Panc1 (cell line): Measurements from ENCODE around the gene HACD4. TPM values are rescaled to one million over a fixed set of nuclear protein-coding genes. Genes with fewer than 3 reads are reported as not detected.

Experiments used
- ATAC-seq: fragments of 200-7000 bp; cut with Tn5 transposase; 2 replicates; pipeline ENCODE4 v1.9.1; 2020; ENCODE audit warnings: mild to moderate bottlenecking, moderate library complexity
- BruUV-seq: library from RNA; stranded (reverse); fragments of 400-500 nt; replicated peaks from 2 replicates; lab custom pipeline; 2021; lab: Mats Ljungman, UMichigan
- CTCF ChIA-PET: fragments of 300-600 bp; sonication (Branson Sonifier 250); formaldehyde crosslinking; loops from one replicate; lab custom pipeline; 2022; ENCODE audit warnings: antibody characterized with exemption; lab: Charles Lee
- POLR2A ChIA-PET: fragments of 300-600 bp; sonication (Branson Sonifier 250); formaldehyde crosslinking; loops from one replicate; lab custom pipeline; 2022; ENCODE audit warnings: antibody characterized with exemption; lab: Charles Lee
- DNase-seq: peaks from one replicate; pipeline ENCODE4 v3.0.0-alpha.2; 2010; ENCODE audit warnings: low read depth, low spot score
- H3K27ac ChIP-seq: 2 replicates; pipeline ENCODE4 v1.5.1; 2011; ENCODE audit warnings: mild to moderate bottlenecking, low read length, inconsistent platforms
- H3K27me3 ChIP-seq: fragments of 200-500 bp; sonication (Bioruptor generic); 2 replicates; pipeline ENCODE4 v1.6.0; 2014; ENCODE audit warnings: low read length, inconsistent platforms; ENCODE audit not compliant: control insufficient read depth, insufficient read depth
- H3K36me3 ChIP-seq: fragments of 200-500 bp; sonication (Bioruptor generic); 2 replicates; pipeline ENCODE4 v1.5.1; 2014; ENCODE audit warnings: inconsistent platforms, mild to moderate bottlenecking, low read length, moderate library complexity; ENCODE audit not compliant: control insufficient read depth, insufficient read depth
- H3K4me1 ChIP-seq: 2 replicates; pipeline ENCODE4 v1.5.1; 2011; ENCODE audit warnings: inconsistent platforms, mild to moderate bottlenecking, low read length, moderate library complexity; ENCODE audit not compliant: control insufficient read depth, insufficient read depth
- H3K4me3 ChIP-seq, 2 experiments: 2 replicates each; pipeline ENCODE4 v1.5.1; 2011 to 2012; ENCODE audit warnings: low read depth in 2 of 2, low read length in 2 of 2, mild to moderate bottlenecking in 2 of 2, inconsistent platforms in 1 of 2, moderate library complexity in 1 of 2
- H3K9me3 ChIP-seq: fragments of 200-500 bp; sonication (Bioruptor generic); 2 replicates; pipeline ENCODE4 v1.5.1; 2014; ENCODE audit warnings: low read depth, mild to moderate bottlenecking, inconsistent platforms, low read length, moderate library complexity; ENCODE audit not compliant: control insufficient read depth, insufficient read depth
- CTCF ChIP-seq: fragments of 450-650 bp; IDR thresholded peaks from 2 replicates; pipeline ENCODE4 v1.5.1; 2017; ENCODE audit warnings: mild to moderate bottlenecking
- POLR2AphosphoS5 ChIP-seq: IDR thresholded peaks from 2 replicates; pipeline ENCODE4 v1.6.1; 2012; ENCODE audit warnings: mild to moderate bottlenecking, low read depth, low read length, moderate library complexity
- REST ChIP-seq, 2 experiments: IDR thresholded peaks; 2 replicates each; pipeline ENCODE4 v1.6.1; 2011 to 2012; ENCODE audit warnings: low read depth in 2 of 2, control low read depth in 1 of 2, low read length in 1 of 2, mild to moderate bottlenecking in 1 of 2, moderate library complexity in 1 of 2; ENCODE audit not compliant: insufficient read depth in 1 of 2
- SIN3A ChIP-seq: IDR thresholded peaks from 2 replicates; pipeline ENCODE4 v1.6.1; 2012; ENCODE audit warnings: low read depth, mild to moderate bottlenecking, low read length, moderate library complexity, borderline replicate concordance; ENCODE audit not compliant: insufficient read depth
- TCF7L2 ChIP-seq: IDR thresholded peaks from 2 replicates; pipeline ENCODE4 v1.6.1; 2011; ENCODE audit warnings: mild to moderate bottlenecking, low read depth, low read length, inconsistent platforms
- in situ Hi-C: cut with HindIII; loops from 2 replicates; pipeline ENCODE4 v1.10.0; 2016; ENCODE audit warnings: low sequenced_read_pairs, low pct_unique_long_range_greater_than_20kb
- intact Hi-C: fragments of 100-400 bp; cut with micrococcal nuclease; formaldehyde crosslinking; loops from one replicate; pipeline ENCODE4 v1.10.0; 2022; ENCODE audit not compliant: unreplicated experiment
- total RNA-seq: library from RNA; stranded (reverse); gene quantifications from one replicate; pipeline ENCODE4 v1.2.1, GENCODE V29; 2021; ENCODE audit not compliant: unreplicated experiment

HACD4 gene
- total RNA-seq, 1 experiment from 2014 or later, result 0.13 TPM

GRCh38 chr9:21042466-21042865 is 11.0 kb upstream of the HACD4 start:
- BruUV-seq, result no TSS peak
- Histone ChIP-seq H3K36me3 (no peaks in the 10 kb centered on the region), H3K4me3 (no peak overlapping the region), H3K27ac (no peak overlapping the region), H3K27me3 (no peaks in the 10 kb centered on the region), H3K4me1 (no peaks in the 10 kb centered on the region), H3K9me3 (no peaks in the 10 kb centered on the region)
- in situ Hi-C loops (no loop called here), intact Hi-C loops (no loop called here)
- ChIA-PET POLR2A (no interaction called here), CTCF (no interaction called here)
- DNase-seq (no peak), ATAC-seq (no peak)
- TF ChIP-seq REST (IDR thresholded peaks at IDR 0.05; ENCODE audit: insufficient read depth in 1 of 2, low read depth in 2 of 2, low read length in 1 of 2), result no peak
- TF ChIP-seq TCF7L2, result no peak
- TF ChIP-seq CTCF, result no peak
- TF ChIP-seq POLR2AphosphoS5, result no peak
- no peak for TF ChIP-seq SIN3A

- DNase-seq, result no peak
- CTCF ChIA-PET, result no interaction called here
- no peaks in the 10 kb centered on the region for H3K4me1 ChIP-seq
- no peak overlapping the region for H3K27ac ChIP-seq
- POLR2A ChIA-PET, result no interaction called here
- no peaks in the 10 kb centered on the region for H3K36me3 ChIP-seq
- intact Hi-C loops (no loop called here), in situ Hi-C loops (no loop called here)
- H3K27me3 ChIP-seq, result no peaks in the 10 kb centered on the region
- TF ChIP-seq POLR2AphosphoS5 (no peak), SIN3A (no peak), REST (IDR thresholded peaks at IDR 0.05; ENCODE audit: insufficient read depth in 1 of 2, low read depth in 2 of 2, low read length in 1 of 2) (no peak), TCF7L2 (no peak), CTCF (no peak)
- H3K9me3 ChIP-seq, result no peaks in the 10 kb centered on the region
- ATAC-seq, result no peak
- H3K4me3 ChIP-seq, result no peak overlapping the region
- no TSS peak for BruUV-seq
Observed at GRCh38 chr9:21039302-21039701, 7.9 kb upstream of the HACD4 start.
